SK-N-SH treated with all-trans-retinoic acid at 6 μM for 48 hours (cell line): Measurements from ENCODE around the gene KDR.

ENCODE experiments used
- CREB5 ChIP-seq: fragments of 250-450 bp; sonication (Bioruptor Pico); IDR thresholded peaks from 2 replicates; pipeline ENCODE4 v1.5.1; 2020; ENCODE audit warnings: low read depth, mild to moderate bottlenecking, moderate library complexity
- CSRNP3 ChIP-seq: fragments of 250-450 bp; sonication (Bioruptor Pico); IDR thresholded peaks from 2 replicates; pipeline ENCODE4 v1.5.1; 2021; ENCODE audit warnings: mild to moderate bottlenecking, moderate library complexity
- ISL1 ChIP-seq: fragments of 250-450 bp; sonication (Bioruptor Pico); IDR thresholded peaks from 2 replicates; pipeline ENCODE4 v2.1.2; 2022; ENCODE audit warnings: mild to moderate bottlenecking, moderate library complexity
- PATZ1 ChIP-seq: fragments of 250-450 bp; sonication (Bioruptor Pico); IDR thresholded peaks from 2 replicates; pipeline ENCODE4 v1.8.0; 2020; ENCODE audit warnings: mild to moderate bottlenecking, moderate library complexity, borderline replicate concordance
- RARB ChIP-seq: fragments of 250-450 bp; sonication (Bioruptor Pico); IDR thresholded peaks from 2 replicates; pipeline ENCODE4 v1.8.0; 2021; ENCODE audit warnings: mild to moderate bottlenecking, moderate library complexity

GRCh38 chr4:55098456-55099204, 26.8 kb downstream of the KDR start:
- TF ChIP-seq PATZ1 (CRISPR knock-in tag) (no peak), ISL1 (no peak), CSRNP3 (CRISPR knock-in tag) (no peak), RARB (CRISPR knock-in tag) (no peak), CREB5 (no peak)
